PFSK-1 (cell line): ENCODE measurements around the gene PROSER3.

Experiments used
- FOXP2 ChIP-seq: optimal IDR thresholded peaks from 2 replicates; pipeline ENCODE3; 2011; ENCODE audit warnings: borderline replicate concordance, control low read depth, inconsistent platforms; ENCODE audit not compliant: insufficient read depth; ENCODE audit errors: extremely low read length, extremely low read depth
- POLR2AphosphoS5 ChIP-seq: IDR thresholded peaks from 2 replicates; pipeline ENCODE4 v1.6.1; 2012; ENCODE audit warnings: low read depth, mild to moderate bottlenecking, control low read depth, low read length, moderate library complexity
- SIN3A ChIP-seq: IDR thresholded peaks from 2 replicates; pipeline ENCODE4 v1.6.1; 2012; ENCODE audit warnings: mild to moderate bottlenecking, low read length, moderate library complexity, borderline replicate concordance; ENCODE audit not compliant: insufficient read depth
- TAF1 ChIP-seq: IDR thresholded peaks from 2 replicates; pipeline ENCODE4 v1.6.1; 2012; ENCODE audit warnings: low read length, control low read depth, borderline replicate concordance; ENCODE audit not compliant: insufficient read depth
- TF ChIP-seq, protein P1 (sequence below), 2 experiments: IDR thresholded peaks; 2 replicates each; pipeline versions ENCODE4 v1.6.1 to v1.8.0; 2011 to 2012; ENCODE audit warnings: low read depth in 2 of 2, low read length in 2 of 2, control low read depth in 1 of 2, inconsistent platforms in 1 of 2, mild to moderate bottlenecking in 1 of 2, moderate library complexity in 1 of 2; ENCODE audit not compliant: insufficient read depth in 1 of 2

DNA sequence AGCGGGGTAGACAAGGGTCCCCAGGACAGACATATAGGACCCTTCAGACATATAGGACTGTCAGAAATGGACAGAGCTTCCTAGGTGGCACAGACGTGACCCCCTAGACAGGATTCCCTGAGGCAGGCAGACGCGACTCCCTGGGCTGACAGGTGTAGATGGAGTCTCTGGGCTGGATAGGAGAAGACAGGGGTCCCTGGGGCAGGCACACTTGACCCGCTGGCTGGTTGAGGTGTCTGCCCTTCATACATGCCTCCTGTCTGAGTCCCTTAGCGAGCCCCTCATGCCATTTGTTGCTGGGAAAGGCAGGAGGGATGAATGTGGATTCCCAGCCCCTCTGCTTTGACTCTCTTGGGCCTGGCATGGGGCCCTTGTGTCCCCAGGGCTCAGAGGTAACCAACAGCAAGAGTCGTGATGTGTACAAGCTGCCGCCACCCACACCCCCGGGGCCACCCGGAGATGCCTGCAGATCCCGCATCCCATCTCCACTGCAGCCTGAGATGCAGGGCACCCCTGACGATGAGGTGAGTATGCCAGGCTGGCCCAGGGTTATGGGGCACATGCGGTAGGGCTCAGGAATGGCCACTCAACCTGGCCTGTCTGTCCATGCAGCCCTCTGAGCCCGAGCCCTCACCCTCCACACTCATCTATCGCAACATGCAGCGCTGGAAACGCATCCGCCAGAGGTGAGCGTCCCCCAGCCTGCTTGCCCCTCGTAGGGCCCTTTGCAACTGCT lies 4.2 kb upstream of the PROSER3 start:
- TF ChIP-seq, protein P1, sequence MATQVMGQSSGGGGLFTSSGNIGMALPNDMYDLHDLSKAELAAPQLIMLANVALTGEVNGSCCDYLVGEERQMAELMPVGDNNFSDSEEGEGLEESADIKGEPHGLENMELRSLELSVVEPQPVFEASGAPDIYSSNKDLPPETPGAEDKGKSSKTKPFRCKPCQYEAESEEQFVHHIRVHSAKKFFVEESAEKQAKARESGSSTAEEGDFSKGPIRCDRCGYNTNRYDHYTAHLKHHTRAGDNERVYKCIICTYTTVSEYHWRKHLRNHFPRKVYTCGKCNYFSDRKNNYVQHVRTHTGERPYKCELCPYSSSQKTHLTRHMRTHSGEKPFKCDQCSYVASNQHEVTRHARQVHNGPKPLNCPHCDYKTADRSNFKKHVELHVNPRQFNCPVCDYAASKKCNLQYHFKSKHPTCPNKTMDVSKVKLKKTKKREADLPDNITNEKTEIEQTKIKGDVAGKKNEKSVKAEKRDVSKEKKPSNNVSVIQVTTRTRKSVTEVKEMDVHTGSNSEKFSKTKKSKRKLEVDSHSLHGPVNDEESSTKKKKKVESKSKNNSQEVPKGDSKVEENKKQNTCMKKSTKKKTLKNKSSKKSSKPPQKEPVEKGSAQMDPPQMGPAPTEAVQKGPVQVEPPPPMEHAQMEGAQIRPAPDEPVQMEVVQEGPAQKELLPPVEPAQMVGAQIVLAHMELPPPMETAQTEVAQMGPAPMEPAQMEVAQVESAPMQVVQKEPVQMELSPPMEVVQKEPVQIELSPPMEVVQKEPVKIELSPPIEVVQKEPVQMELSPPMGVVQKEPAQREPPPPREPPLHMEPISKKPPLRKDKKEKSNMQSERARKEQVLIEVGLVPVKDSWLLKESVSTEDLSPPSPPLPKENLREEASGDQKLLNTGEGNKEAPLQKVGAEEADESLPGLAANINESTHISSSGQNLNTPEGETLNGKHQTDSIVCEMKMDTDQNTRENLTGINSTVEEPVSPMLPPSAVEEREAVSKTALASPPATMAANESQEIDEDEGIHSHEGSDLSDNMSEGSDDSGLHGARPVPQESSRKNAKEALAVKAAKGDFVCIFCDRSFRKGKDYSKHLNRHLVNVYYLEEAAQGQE (IDR thresholded peaks at IDR 0.05; ENCODE audit: insufficient read depth in 1 of 2, low read depth in 2 of 2, low read length in 2 of 2): no peak
- TF ChIP-seq SIN3A (no peak), TAF1 (no peak), POLR2AphosphoS5 (no peak), FOXP2 (no peak)
